SK-N-SH (cell line): Measurements from ENCODE around the gene C12orf43. TPM values are rescaled to one million over a fixed set of nuclear protein-coding genes. Genes with fewer than 3 reads are reported as not detected.
A peak's percentile ranks its signal among the peaks of the same experiment; 100 is the strongest.

Source experiments
- CTCF ChIA-PET: fragments of 300-600, 350-600 bp; formaldehyde crosslinking; extraction: SDS; loops from one replicate; lab custom pipeline; 2021; lab: Yijun Ruan, JAX
- POLR2A ChIA-PET: fragments of 350-600 bp; sonication (Branson Sonifier 250); formaldehyde crosslinking; extraction: SDS; loops from one replicate; lab custom pipeline; 2020; ENCODE audit warnings: antibody characterized with exemption, inconsistent platforms; lab: Yijun Ruan, JAX
- DNase-seq: peaks from one replicate; pipeline ENCODE4 v3.0.0; 2012
- H2AFZ ChIP-seq: fragments of 200-600 bp; sonication (generic); 2 replicates; pipeline ENCODE4 v1.8.1; 2016; ENCODE audit warnings: antibody characterized with exemption, mild to moderate bottlenecking, low read depth
- H3F3A ChIP-seq: fragments of 200-600 bp; sonication (generic); replicated peaks from 2 replicates; pipeline ENCODE3; 2016; ENCODE audit warnings: antibody characterized with exemption, mild to moderate bottlenecking; ENCODE audit not compliant: insufficient read depth
- H3K27ac ChIP-seq, 2 experiments: fragments of 200-500 bp in 1 of 2; fragments of 200-600 bp in 1 of 2; sonication (Bioruptor generic) in 1 of 2; sonication (generic), shearing (Covaris generic) in 1 of 2; 2 replicates each; pipeline versions ENCODE4 v1.5.1 to v1.6.1; 2014 to 2016; ENCODE audit warnings: low read depth in 2 of 2, inconsistent platforms in 1 of 2, low read length in 1 of 2, mild to moderate bottlenecking in 1 of 2, mixed read lengths in 1 of 2
- H3K27me3 ChIP-seq: fragments of 200-600 bp; sonication (generic), shearing (Covaris generic); 2 replicates; pipeline ENCODE4 v1.6.1; 2016; ENCODE audit warnings: mixed run types; ENCODE audit not compliant: insufficient read depth
- H3K36me3 ChIP-seq, 2 experiments: fragments of 200-500 bp in 1 of 2; fragments of 200-600 bp in 1 of 2; sonication (Bioruptor generic) in 1 of 2; sonication (generic) in 1 of 2; replicated peaks in 1 of 2; 2 replicates each; pipeline versions ENCODE3 to v1.5.1; 2014 to 2016; ENCODE audit warnings: low read length in 1 of 2, mild to moderate bottlenecking in 1 of 2; ENCODE audit not compliant: insufficient read depth in 2 of 2, control insufficient read depth in 1 of 2
- H3K4me1 ChIP-seq, 2 experiments: fragments of 200-500 bp in 1 of 2; fragments of 200-600 bp in 1 of 2; sonication (Bioruptor generic) in 1 of 2; sonication (generic), shearing (Covaris generic) in 1 of 2; 2 replicates each; pipeline versions ENCODE4 v1.5.1 to v1.6.1; 2014 to 2016; ENCODE audit warnings: low read depth in 1 of 2, low read length in 1 of 2, mixed run types in 1 of 2; ENCODE audit not compliant: insufficient read depth in 2 of 2, control insufficient read depth in 1 of 2
- H3K4me2 ChIP-seq: fragments of 200-600 bp; sonication (generic), shearing (Covaris generic); 2 replicates; pipeline ENCODE4 v1.6.1; 2017; ENCODE audit warnings: mixed run types
- H3K4me3 ChIP-seq, 2 experiments: fragments of 200-500 bp in 1 of 2; fragments of 200-600 bp in 1 of 2; sonication (Bioruptor generic) in 1 of 2; sonication (generic), shearing (Covaris generic) in 1 of 2; 2 replicates each; pipeline versions ENCODE4 v1.5.1 to v1.8.1; 2014 to 2016; ENCODE audit warnings: low read depth in 2 of 2, inconsistent platforms in 1 of 2, low read length in 1 of 2, mild to moderate bottlenecking in 1 of 2, mixed read lengths in 1 of 2, moderate library complexity in 1 of 2
- H3K79me2 ChIP-seq: fragments of 200-600 bp; sonication (generic); 2 replicates; pipeline ENCODE4 v1.8.1; 2017; ENCODE audit warnings: mild to moderate bottlenecking; ENCODE audit not compliant: insufficient read depth
- H3K9ac ChIP-seq: fragments of 200-600 bp; sonication (generic); 2 replicates; pipeline ENCODE4 v1.6.1; 2017; ENCODE audit warnings: mixed run types
- H3K9me2 ChIP-seq: fragments of 200-600 bp; sonication (generic); 2 replicates; pipeline ENCODE4 v1.6.1; 2017; ENCODE audit warnings: mixed run types
- H3K9me3 ChIP-seq: fragments of 200-600 bp; sonication (generic); 2 replicates; pipeline ENCODE4 v1.6.1; 2017; ENCODE audit warnings: mixed run types, mild to moderate bottlenecking, moderate library complexity
- H4K20me1 ChIP-seq: fragments of 200-600 bp; sonication (generic); 2 replicates; pipeline ENCODE4 v1.6.1; 2017; ENCODE audit warnings: mild to moderate bottlenecking, mixed run types; ENCODE audit not compliant: insufficient read depth
- ELF1 ChIP-seq: IDR thresholded peaks from 2 replicates; pipeline ENCODE4 v1.4.0; 2012
- PBX3 ChIP-seq: IDR thresholded peaks from 2 replicates; pipeline ENCODE4; 2012
- REST ChIP-seq: IDR thresholded peaks from 2 replicates; pipeline ENCODE4 v1.6.1; 2012; ENCODE audit warnings: mild to moderate bottlenecking, low read depth, low read length, moderate library complexity
- WGBS: methylation state at CpG from one replicate; pipeline ENCODE4 v1.1.6; 2017; ENCODE audit warnings: low lambda C conversion rate; 5-methylcytosine and 5-hydroxymethylcytosine counted together
- polyA plus RNA-seq, 3 experiments: library from polyadenylated mRNA; depleted of rRNA; stranded (reverse); fragments of >200 nt; gene quantifications; 2 replicates each; pipeline ENCODE4 v1.2.3, GENCODE V29; 2012

Gene C12orf43
- polyA plus RNA-seq, 1 of the 3 experiments (the other 2 are of a cell fraction), result 13.9 TPM

GRCh38 chr12:121043067-121043466 is 26.8 kb upstream of the C12orf43 start:
- ChIA-PET CTCF (no interaction called here), POLR2A (interaction anchor here (0.7 kb wide), 1 partner anchor 332 kb away, joined by 6 read pairs; no protein-coding TSS in a partner anchor)
- no peaks in the 10 kb centered on the region; the same call in 1 of the 2 replicates for H3K27me3 ChIP-seq
- no peak for TF ChIP-seq ELF1
- no peak overlapping the region for H3K4me3 ChIP-seq
- no peak overlapping the region for H2AFZ ChIP-seq
- no peaks in the 10 kb centered on the region for H3K9me3 ChIP-seq
- no peaks in the 10 kb centered on the region for H3K36me3 ChIP-seq
- WGBS, result 58% methylated on average over 4 of the region's 4 CpGs
- H3K4me2 ChIP-seq, result no peak overlapping the region
- no peaks in the 10 kb centered on the region for H3F3A ChIP-seq
- DNase-seq, result no peak
- H3K4me1 ChIP-seq, result peaks cover 0 to 7% of the 10 kb centered on the region in 2 experiments; a peak in 1 of 4 replicates
- no peak overlapping the region for H3K27ac ChIP-seq
- H3K9me2 ChIP-seq, result no peaks in the 10 kb centered on the region
- H3K79me2 ChIP-seq, result no peaks in the 10 kb centered on the region
- no peak overlapping the region for H3K9ac ChIP-seq
- H4K20me1 ChIP-seq, result no peaks in the 10 kb centered on the region

GRCh38 chr12:121038861-121039668 is 22.8 kb upstream of the C12orf43 start, which contains the start of gene OASL:
Gene OASL (minus strand): TSS chr12:121039246. CDS start chr12:121038971, 275 bp downstream.
- Histone ChIP-seq H3K9me2 (no peaks in the 10 kb centered on the region), H3K4me1 (peaks cover 7 to 30% of the 10 kb centered on the region in 2 experiments; a peak in 2 of 4 replicates), H3K36me3 (no peaks in the 10 kb centered on the region), H2AFZ (peak within 1 kb of the TSS; percentile 36; the same call in 1 of the 2 replicates), H3K9me3 (no peaks in the 10 kb centered on the region), H3K27ac (no peak within 1 kb of the TSS), H3F3A (peaks cover 8% of the 10 kb centered on the region), H3K9ac (no peak within 1 kb of the TSS), H3K79me2 (no peaks in the 10 kb centered on the region), H3K4me3 (peak within 1 kb of the TSS; percentile 37 to 47; a peak in 3 of 4 replicates), H3K4me2 (peak within 1 kb of the TSS; percentile 64), H4K20me1 (no peaks in the 10 kb centered on the region), H3K27me3 (no peaks in the 10 kb centered on the region)
- ChIA-PET POLR2A (no interaction called here), CTCF (interaction anchor here (0.5 to 1.5 kb wide), 2 partner anchors 12 to 755 kb away, joined by 3 to 4 read pairs; no protein-coding TSS in a partner anchor)
- 28% methylated on average over 10 of the region's 13 CpGs for WGBS
- DNase-seq, result peak; percentile 34
- TF ChIP-seq PBX3 (0 out of 2 replicates have a peak, but pooled peaks have one; percentile 10), REST (no peak)
